ENCODE data around the gene TUBB2B.

TUBB2B gene

DNA sequence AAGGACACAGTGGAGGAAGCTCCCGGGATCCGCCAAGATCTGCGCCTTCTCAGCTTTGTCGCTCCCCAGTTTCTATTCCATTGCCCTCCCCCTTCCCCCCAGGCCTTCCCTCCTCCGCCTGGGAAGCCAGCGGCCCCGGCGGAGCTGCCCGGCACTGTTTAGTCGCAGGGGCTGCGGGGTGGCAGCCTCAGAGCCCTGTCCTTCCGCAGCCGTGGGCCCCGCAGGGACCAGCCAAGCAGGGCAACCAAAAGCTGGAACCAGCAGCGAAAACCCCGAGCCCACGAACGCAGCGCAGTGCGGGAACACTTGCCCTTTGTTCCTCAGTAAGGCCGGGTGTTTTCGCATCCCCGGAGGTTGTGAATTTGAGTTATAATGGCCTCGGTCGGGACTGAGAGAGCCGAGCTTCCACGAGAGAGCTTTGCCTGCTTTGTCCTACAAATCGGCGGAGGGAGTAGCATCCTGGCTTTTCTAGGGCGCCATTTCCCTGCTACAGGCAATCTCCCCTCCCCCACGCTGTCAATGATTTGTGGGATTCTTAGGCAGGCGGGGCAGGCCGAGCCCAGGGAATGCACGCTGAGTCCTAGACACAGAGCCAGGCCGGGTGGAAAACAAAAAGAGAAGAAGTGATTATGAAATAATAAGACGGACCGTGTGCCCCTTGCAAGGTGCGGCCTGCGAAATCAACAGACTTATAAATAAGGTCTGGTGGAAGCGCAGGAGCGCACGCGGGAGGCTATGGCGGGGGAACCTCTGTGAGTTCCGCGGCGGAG, 4.0 kb upstream of the TUBB2B start:
- H3K27me3 ChIP-seq (replicated peaks; ENCODE audit: control insufficient read depth, insufficient read depth, low read length): peaks cover 79% of the 10 kb centered on the region
- H3K4me3 ChIP-seq (ENCODE audit: low read length): peak overlapping the region; percentile 86
- H3K4me1 ChIP-seq (ENCODE audit: control insufficient read depth, insufficient read depth, low read length): peaks cover 24% of the 10 kb centered on the region
- H3K9me3 ChIP-seq (ENCODE audit: control insufficient read depth, low read length): no peaks in the 10 kb centered on the region
- peak overlapping the region; percentile 79 for H3K9ac ChIP-seq (ENCODE audit: low read length)
- no peaks in the 10 kb centered on the region for H3K36me3 ChIP-seq (ENCODE audit: control insufficient read depth, insufficient read depth, low read length, severe bottlenecking)
- DNase-seq (ENCODE audit: low read depth): peak; percentile 95

DNA sequence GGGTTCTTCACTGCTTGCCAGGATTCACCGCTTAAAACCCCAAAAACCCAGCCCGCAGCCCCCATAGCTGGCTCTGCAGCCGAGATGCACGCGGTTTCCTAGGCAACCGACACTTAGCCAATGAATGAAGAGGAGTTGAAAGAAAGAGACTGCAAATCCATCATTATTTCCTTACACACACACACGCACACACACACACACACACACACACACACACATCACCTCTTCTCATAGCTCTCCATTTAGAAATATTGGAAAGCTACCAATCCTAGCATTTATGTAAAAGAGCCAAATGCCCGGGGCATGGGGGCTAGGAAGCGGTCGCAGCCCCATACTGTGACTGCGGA, 3.4 kb upstream of the TUBB2B start:
- Histone ChIP-seq H3K9ac (ENCODE audit: low read length) (peak overlapping the region; percentile 79), H3K36me3 (ENCODE audit: control insufficient read depth, insufficient read depth, low read length, severe bottlenecking) (no peaks in the 10 kb centered on the region), H3K9me3 (ENCODE audit: control insufficient read depth, low read length) (no peaks in the 10 kb centered on the region), H3K27me3 (replicated peaks; ENCODE audit: control insufficient read depth, insufficient read depth, low read length) (peaks cover 79% of the 10 kb centered on the region), H3K4me3 (ENCODE audit: low read length) (peak overlapping the region; percentile 86), H3K4me1 (ENCODE audit: control insufficient read depth, insufficient read depth, low read length) (peaks cover 24% of the 10 kb centered on the region)
- peak; percentile 82 for DNase-seq (ENCODE audit: low read depth)

DNA sequence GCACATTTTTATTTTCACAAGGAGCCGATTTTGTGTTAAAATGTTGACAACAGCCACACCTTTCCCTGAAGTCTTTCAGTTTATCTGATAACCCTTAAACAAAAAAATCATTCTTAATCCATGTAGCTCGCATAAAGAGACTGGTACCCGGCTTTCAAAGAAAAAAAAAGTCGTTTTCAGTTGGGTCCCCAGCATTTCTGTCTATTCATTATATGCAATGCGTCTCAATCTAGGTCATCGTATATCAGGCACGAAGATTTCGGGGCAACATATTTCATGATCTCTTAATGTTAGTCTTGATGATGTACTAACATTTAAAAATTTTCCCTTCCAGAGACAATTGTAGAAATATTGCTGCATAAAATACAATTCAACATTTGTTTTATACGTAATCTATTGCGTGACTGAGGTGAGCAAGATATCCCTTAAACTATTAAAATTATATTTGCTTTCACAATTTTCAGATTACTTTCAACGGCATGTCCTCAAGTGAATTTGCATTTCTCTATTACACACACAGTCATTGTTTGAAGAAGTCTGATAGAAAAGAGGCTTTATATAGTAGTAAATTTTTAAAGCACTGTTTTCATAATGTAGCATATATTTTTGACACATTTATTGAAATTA, 2.9 kb upstream of the TUBB2B start:
- no peak for DNase-seq (ENCODE audit: low read depth)
- H3K9me3 ChIP-seq (ENCODE audit: control insufficient read depth, low read length): no peaks in the 10 kb centered on the region
- no peaks in the 10 kb centered on the region for H3K36me3 ChIP-seq (ENCODE audit: control insufficient read depth, insufficient read depth, low read length, severe bottlenecking)
- H3K4me1 ChIP-seq (ENCODE audit: control insufficient read depth, insufficient read depth, low read length): peaks cover 24% of the 10 kb centered on the region
- peaks cover 77% of the 10 kb centered on the region for H3K27me3 ChIP-seq (replicated peaks; ENCODE audit: control insufficient read depth, insufficient read depth, low read length)
- no peak overlapping the region for H3K4me3 ChIP-seq (ENCODE audit: low read length)
- H3K9ac ChIP-seq (ENCODE audit: low read length): no peak overlapping the region

DNA sequence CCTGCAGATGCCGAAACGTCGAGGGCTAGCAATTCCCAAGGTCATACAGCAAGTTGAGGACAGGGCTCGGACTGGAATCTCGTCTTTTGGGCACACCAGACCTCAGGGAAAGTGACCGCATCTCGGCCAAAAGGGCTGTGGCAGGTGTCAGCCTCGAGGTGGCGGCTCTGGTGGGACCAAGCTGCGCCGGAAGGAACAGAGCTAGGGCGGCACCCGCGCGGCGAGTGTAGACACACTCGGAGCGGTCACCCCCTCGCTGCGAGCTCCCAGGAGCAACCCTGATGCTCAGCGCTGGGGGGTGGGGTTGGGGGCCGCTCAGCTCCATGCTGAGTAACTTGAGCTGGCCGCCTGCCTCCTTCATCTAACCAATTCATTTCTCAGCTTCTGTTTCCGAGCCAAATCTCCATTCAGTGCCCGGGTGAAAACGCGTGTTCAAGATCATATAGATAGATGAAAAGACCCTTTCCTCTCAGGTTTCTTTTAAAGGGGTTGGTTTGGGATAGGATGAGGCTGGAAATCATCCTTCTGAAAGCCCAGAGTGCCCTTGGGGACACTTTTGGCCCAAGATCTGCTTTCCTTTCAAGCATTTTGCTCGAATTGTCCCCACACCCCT, 2.2 kb upstream of the TUBB2B start:
- H3K9me3 ChIP-seq (ENCODE audit: control insufficient read depth, low read length): no peaks in the 10 kb centered on the region
- H3K27me3 ChIP-seq (replicated peaks; ENCODE audit: control insufficient read depth, insufficient read depth, low read length): peaks cover 75% of the 10 kb centered on the region
- H3K4me3 ChIP-seq (ENCODE audit: low read length): no peak overlapping the region
- peak; percentile 36 for DNase-seq (ENCODE audit: low read depth)
- H3K9ac ChIP-seq (ENCODE audit: low read length): no peak overlapping the region
- H3K4me1 ChIP-seq (ENCODE audit: control insufficient read depth, insufficient read depth, low read length): peaks cover 24% of the 10 kb centered on the region
- H3K36me3 ChIP-seq (ENCODE audit: control insufficient read depth, insufficient read depth, low read length, severe bottlenecking): no peaks in the 10 kb centered on the region

DNA sequence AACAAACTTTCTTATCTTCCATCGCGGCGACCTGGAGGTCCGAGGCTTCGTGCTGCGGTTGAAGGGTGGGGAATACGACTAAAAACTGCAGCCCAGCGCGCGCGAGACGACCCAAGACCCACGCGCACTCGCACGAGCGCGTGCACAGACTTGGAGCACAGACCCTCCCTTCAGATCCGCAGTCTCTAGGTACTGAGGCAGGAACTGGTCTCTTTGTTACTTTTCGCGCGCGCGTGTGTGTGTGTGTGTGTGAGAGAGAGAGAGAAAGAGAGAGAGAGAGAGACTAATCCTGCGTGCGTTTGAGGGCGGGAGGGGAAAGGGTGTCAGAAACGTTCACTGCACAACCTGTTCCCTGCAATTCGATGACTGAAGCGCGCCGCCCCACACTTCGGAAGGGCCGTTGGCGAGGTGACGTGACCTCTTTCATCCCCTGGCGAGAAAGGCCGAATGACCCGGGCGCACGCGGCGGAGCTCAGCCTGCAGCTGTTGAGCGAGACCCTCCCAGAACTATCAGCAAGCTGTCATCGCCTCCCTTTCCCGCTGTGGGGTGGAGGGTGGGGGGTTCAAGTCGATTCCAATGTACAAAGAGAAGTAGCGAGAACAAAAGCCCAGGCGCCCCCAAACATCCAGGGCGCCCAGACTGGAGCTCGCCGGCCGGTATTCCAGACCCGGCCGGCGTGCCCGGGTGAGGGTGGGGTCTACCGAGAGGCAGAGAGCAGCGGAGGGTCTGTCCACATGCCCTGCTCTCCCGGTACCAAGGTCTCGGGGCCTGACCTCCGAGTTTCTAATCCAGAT, 1.5 kb upstream of the TUBB2B start:
- H3K9ac ChIP-seq (ENCODE audit: low read length): no peak overlapping the region
- DNase-seq (ENCODE audit: low read depth): peak; percentile 34
- H3K27me3 ChIP-seq (replicated peaks; ENCODE audit: control insufficient read depth, insufficient read depth, low read length): peaks cover 68% of the 10 kb centered on the region
- H3K9me3 ChIP-seq (ENCODE audit: control insufficient read depth, low read length): no peaks in the 10 kb centered on the region
- H3K4me1 ChIP-seq (ENCODE audit: control insufficient read depth, insufficient read depth, low read length): peaks cover 24% of the 10 kb centered on the region
- H3K4me3 ChIP-seq (ENCODE audit: low read length): no peak overlapping the region
- no peaks in the 10 kb centered on the region for H3K36me3 ChIP-seq (ENCODE audit: control insufficient read depth, insufficient read depth, low read length, severe bottlenecking)

DNA sequence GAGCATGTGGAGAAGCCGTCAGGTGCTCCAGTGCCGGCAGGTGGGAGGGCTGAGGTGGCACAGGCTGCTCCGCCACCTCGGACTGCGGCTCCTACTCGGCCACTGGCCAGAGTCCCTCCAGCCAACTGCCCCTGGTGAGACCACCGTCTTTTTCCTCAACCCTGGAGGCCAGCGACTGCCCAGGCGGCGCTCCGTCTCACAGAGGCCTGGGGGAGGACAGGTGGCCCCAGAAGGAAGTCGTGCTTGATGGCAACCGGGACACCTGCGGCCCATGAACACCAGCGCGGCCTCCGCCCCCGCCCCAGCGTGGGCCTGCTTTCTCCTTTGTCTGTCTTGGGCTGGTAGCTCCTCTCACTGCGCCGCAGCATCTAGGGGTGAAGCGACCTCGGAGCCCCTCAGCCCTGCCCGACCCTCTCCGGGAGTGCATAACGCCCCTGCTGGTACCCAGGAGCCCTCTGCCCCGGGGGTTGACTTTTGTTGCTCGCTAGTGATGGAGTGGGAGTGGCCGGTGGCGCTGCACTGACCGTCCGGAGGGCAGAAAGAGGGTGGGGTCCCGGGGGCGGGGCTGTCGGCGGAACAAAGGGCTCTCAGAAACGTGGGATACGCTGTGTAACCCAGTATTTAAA, 706 bp upstream of the TUBB2B start:
- peaks cover 24% of the 10 kb centered on the region for H3K4me1 ChIP-seq (ENCODE audit: control insufficient read depth, insufficient read depth, low read length)
- H3K4me3 ChIP-seq (ENCODE audit: low read length): no peak overlapping the region
- DNase-seq (ENCODE audit: low read depth): peak; percentile 22
- peaks cover 69% of the 10 kb centered on the region for H3K27me3 ChIP-seq (replicated peaks; ENCODE audit: control insufficient read depth, insufficient read depth, low read length)
- H3K36me3 ChIP-seq (ENCODE audit: control insufficient read depth, insufficient read depth, low read length, severe bottlenecking): no peaks in the 10 kb centered on the region
- no peaks in the 10 kb centered on the region for H3K9me3 ChIP-seq (ENCODE audit: control insufficient read depth, low read length)
- no peak overlapping the region for H3K9ac ChIP-seq (ENCODE audit: low read length)

DNA sequence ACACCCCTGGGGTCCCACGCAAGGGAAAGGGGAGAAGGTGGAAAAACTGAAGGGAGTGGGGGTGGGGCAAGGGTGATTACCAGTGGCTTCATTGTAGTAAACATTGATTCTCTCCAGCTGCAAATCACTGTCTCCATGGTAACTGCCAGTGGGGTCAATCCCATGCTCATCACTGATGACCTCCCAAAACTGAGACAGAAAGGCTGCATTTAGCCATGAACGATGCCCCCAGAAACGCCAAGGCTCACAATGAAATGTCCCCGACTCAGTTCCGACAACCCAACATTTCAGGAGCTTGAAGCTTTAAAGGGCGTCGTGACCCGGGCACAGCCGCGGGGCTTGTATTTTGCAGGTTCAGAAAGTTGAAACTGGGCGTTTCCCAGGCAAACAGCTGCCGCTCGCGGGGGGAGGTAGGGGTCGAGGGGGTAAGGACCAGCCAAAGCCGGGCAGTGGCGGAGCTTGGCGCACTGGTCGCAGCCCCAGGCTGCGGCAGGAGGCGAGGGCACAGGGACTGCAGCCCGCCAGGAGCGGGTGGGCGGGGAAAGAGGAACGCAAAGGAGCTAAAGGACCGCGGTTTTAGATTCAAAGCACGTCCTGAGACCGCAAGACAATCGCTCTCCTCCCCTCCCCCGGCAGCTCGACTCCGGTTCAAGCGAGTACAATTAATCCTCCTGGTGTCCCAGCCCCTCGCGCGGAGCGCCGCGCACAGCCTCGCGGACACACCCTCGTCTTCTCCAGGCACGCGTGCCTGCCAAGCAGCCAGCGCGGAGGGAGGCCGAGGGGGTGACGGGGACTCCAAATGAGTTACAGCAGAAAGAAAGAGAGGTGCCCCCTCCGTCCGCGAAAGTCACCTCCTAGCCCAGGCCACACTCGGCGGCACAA, 731 bp downstream of the TUBB2B start:
- H3K4me3 ChIP-seq (ENCODE audit: low read length): peak overlapping the region; percentile 72
- H3K9me3 ChIP-seq (ENCODE audit: control insufficient read depth, low read length): no peaks in the 10 kb centered on the region
- H3K9ac ChIP-seq (ENCODE audit: low read length): no peak overlapping the region
- no peaks in the 10 kb centered on the region for H3K36me3 ChIP-seq (ENCODE audit: control insufficient read depth, insufficient read depth, low read length, severe bottlenecking)
- peaks cover 20% of the 10 kb centered on the region for H3K4me1 ChIP-seq (ENCODE audit: control insufficient read depth, insufficient read depth, low read length)
- peak; percentile 77 for DNase-seq (ENCODE audit: low read depth)
- H3K27me3 ChIP-seq (replicated peaks; ENCODE audit: control insufficient read depth, insufficient read depth, low read length): peaks cover 63% of the 10 kb centered on the region

DNA sequence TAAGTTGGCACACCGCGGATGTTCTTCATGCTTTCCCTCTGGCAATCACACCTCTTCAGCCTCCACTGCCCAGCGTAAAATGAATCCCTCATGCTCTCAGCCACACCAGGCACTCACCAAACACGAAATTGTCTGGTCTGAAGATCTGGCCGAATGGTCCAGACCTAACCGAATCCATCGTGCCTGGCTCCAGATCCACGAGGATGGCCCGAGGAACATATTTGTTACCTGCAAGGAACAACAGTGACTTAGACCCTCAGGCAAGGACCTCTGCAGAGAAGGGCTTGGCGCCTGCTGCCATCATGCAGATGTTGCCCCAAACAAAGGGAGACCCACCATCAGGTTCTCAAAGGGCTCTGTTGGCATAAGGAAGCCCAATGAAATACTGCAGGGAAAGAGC, 1.4 kb downstream of the TUBB2B start:
- Histone ChIP-seq H3K4me3 (ENCODE audit: low read length) (no peak overlapping the region), H3K36me3 (ENCODE audit: control insufficient read depth, insufficient read depth, low read length, severe bottlenecking) (no peaks in the 10 kb centered on the region), H3K4me1 (ENCODE audit: control insufficient read depth, insufficient read depth, low read length) (peaks cover 16% of the 10 kb centered on the region), H3K9me3 (ENCODE audit: control insufficient read depth, low read length) (no peaks in the 10 kb centered on the region), H3K27me3 (replicated peaks; ENCODE audit: control insufficient read depth, insufficient read depth, low read length) (peaks cover 67% of the 10 kb centered on the region), H3K9ac (ENCODE audit: low read length) (no peak overlapping the region)
- no peak for DNase-seq (ENCODE audit: low read depth)

DNA sequence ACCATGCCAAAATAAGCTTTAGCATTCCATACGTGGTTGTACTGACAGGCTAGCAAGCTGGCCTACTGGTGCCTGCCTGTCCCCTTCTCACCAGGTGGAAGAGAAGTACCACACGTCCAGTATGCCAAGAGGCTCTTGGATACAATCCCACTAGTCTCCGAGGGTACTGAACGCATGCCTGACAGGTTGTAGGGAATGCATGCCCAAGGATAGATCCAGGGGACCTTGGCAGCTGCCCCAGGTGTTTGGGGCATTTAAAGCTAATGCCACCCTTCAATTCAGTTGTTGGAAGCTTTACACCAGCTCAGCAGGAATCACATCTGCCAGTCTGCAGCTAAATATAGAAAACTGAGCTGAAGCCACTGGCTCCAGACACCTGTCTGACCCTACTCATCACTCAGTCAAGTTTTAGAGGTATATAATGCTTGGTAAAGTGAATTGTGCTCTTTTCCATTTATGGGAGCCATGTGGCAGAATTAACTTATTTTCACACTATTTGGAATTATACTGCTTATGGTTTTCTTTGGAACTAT, 4.9 kb downstream of the TUBB2B start:
- Histone ChIP-seq H3K4me3 (ENCODE audit: low read length) (no peak overlapping the region), H3K9me3 (ENCODE audit: control insufficient read depth, low read length) (no peaks in the 10 kb centered on the region), H3K4me1 (ENCODE audit: control insufficient read depth, insufficient read depth, low read length) (peaks cover 10% of the 10 kb centered on the region), H3K36me3 (ENCODE audit: control insufficient read depth, insufficient read depth, low read length, severe bottlenecking) (no peaks in the 10 kb centered on the region), H3K9ac (ENCODE audit: low read length) (no peak overlapping the region), H3K27me3 (replicated peaks; ENCODE audit: control insufficient read depth, insufficient read depth, low read length) (peaks cover 66% of the 10 kb centered on the region)
- DNase-seq (ENCODE audit: low read depth): no peak

DNA sequence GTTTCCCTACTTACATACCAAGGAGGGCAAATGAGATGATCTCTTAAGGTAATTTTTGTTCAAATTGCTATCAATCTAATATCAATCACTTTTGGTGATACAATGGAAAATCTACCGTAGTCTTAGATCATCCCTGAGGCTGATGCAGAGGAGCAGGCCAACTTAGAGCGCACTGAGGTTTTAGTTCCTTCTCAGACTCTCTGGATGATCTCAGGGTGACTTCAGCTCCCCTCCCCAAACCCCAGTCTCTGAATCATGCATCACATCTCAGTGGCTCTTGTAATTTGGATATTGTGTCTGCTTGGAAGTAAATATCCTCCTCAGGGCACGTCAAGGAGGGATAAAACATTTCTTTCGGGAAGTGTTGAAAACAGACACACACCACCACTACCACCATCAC, 5.9 kb downstream of the TUBB2B start:
- H3K4me3 ChIP-seq (ENCODE audit: low read length): no peak overlapping the region
- H3K9me3 ChIP-seq (ENCODE audit: control insufficient read depth, low read length): no peaks in the 10 kb centered on the region
- DNase-seq (ENCODE audit: low read depth): no peak

More for the DNA sequence above, 5.9 kb downstream of the TUBB2B start:
- Histone ChIP-seq H3K4me1 (ENCODE audit: control insufficient read depth, insufficient read depth, low read length) (no peaks in the 10 kb centered on the region), H3K36me3 (ENCODE audit: control insufficient read depth, insufficient read depth, low read length, severe bottlenecking) (no peaks in the 10 kb centered on the region), H3K9ac (ENCODE audit: low read length) (no peak overlapping the region), H3K27me3 (replicated peaks; ENCODE audit: control insufficient read depth, insufficient read depth, low read length) (peaks cover 63% of the 10 kb centered on the region)

All from adipocyte (in vitro differentiated cells).